ENCODE measurements around the gene EYA2.

- no peak for TF ChIP-seq CTCF (optimal IDR thresholded peaks at IDR 0.05 in 1 of 3, IDR thresholded peaks at IDR 0.05 in 1 of 3, conservative IDR thresholded peaks at IDR 0.05 in 1 of 3; ENCODE audit: extremely low read depth in 1 of 3, insufficient read depth in 2 of 3, low read length in 3 of 3)
- no peak for TF ChIP-seq EZH2 (IDR thresholded peaks at IDR 0.05; ENCODE audit: low read length)
Measured at GRCh38 chr20:47146686-47147085, 252.0 kb downstream of the EYA2 start.
